GM12892 (cell line): ENCODE measurements around the gene PATL2.
"Not testable (repeated sequence)": the region's sequence is repeated elsewhere in the genome, so short reads cannot be mapped to it uniquely, and the experiment has no call there.

Experiments used
- POLR2A ChIP-seq: IDR thresholded peaks from 2 replicates; pipeline ENCODE4 v1.6.1; 2011; ENCODE audit warnings: low read depth, low read length, control low read depth
- POLR2AphosphoS5 ChIP-seq: IDR thresholded peaks from 2 replicates; pipeline ENCODE4 v1.6.1; 2011; ENCODE audit warnings: low read depth, low read length, control low read depth
- TAF1 ChIP-seq: IDR thresholded peaks from 2 replicates; pipeline ENCODE4 v1.6.1; 2011; ENCODE audit warnings: low read depth, mild to moderate bottlenecking, control low read depth, low read length, borderline replicate concordance

DNA sequence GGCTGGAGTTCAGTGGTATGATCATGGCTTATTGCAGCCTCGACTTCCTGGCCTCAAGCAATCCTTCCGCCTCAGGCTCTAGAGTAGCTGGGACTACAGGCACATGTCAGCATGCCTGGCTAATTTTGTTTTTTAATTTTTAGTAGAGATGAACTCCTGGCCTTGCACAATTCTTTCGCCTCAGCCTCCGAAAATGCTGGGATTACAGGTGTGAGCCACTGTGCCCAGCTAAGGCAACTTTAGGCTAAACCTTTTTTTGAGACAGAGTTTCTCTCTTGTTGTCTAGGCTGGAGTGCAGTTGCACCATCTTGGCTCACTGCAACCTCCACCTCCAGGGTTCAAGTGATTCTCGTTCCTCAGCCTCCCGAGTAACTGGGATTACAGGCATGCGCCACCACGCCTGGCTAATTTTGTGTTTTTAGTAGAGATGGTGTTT is 8.9 kb upstream of the PATL2 start:
- not testable (repeated sequence) for TF ChIP-seq POLR2A, POLR2AphosphoS5, TAF1
